Islet precursor cell (in vitro differentiated cells): ENCODE data around the gene UBASH3A.
"Not testable (repeated sequence)": the region's sequence is repeated elsewhere in the genome, so short reads cannot be mapped to it uniquely, and the experiment has no call there.

ENCODE experiments used
- DNase-seq: peaks from one replicate; pipeline ENCODE4 v3.0.0-alpha.2; 2018

The UBASH3A gene

DNA sequence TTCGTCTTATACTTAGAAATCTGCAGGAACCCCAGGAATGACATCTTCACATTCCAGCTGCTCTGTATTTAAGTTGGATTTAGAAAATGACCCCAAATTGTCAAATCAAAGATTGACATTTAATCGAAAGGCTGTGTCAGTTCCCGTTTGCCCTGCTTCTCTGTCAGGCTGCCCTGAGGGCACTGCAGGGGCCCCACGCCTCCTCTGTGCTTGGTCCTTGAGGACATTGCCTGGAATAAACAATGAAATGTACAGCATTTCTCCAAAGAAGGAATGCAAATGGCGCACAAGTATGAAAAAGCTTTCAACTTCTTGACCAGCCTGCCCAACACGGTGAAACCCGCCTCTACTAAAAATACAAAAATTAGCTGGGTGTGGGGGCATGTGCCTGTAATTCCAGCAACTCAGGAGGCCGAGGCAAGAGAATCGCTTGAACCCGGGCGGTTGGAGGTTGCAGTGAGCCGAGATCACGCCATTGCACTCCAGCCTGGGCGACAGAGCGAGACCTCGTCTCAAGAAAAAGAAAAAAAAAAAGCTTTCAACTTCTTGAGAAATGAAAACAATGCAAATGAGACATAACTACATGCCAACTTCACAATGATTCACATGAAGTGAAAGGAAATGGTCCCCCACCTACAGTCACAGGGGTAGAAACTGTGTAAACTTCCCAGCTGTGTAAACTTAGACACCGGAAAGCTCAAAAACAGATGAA, 10.8 kb upstream of the UBASH3A start:
- no peak for DNase-seq

DNA sequence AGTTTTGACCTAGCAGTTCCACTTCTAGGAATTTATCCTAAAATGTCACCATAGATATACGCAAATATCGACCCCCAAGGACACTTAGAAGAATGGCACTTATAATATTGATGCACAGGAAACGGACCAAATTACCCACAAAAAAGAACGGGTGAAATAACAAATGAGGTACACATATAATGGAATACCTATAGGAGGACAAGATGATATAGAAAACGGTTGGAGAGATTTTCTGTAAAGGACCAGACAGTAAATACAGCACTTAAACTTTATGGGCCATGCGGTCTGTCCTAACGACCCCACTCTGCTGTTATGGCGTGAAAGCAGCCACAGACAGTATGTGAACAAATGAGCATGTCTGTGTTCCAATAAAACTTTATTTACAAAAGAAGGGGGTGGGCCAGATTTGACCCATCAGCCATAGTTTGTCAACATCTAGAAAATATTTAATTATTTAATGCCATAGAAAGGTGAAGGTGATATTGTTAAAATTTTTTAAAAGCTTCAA, 10.2 kb upstream of the UBASH3A start:
- DNase-seq, result no peak

DNA sequence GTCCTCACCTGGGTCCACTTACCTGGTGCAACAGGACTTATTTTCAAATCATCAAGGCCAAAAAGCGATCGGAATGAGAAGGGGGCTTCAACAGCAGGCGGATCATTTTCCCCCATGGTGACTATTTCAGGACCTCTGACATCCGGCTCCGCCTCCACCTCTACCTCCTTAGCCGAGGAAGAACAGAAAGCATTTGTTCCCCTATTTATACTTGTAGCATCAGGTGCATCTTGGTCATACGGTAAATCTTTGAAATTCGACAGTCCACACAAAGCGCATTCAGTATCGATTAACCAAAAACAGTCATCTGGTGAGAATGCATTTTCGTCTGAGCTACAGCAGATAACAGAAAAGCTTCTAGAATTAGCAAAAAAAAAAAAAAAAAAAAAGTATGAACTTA, 8.4 kb upstream of the UBASH3A start:
- DNase-seq, result no peak

DNA sequence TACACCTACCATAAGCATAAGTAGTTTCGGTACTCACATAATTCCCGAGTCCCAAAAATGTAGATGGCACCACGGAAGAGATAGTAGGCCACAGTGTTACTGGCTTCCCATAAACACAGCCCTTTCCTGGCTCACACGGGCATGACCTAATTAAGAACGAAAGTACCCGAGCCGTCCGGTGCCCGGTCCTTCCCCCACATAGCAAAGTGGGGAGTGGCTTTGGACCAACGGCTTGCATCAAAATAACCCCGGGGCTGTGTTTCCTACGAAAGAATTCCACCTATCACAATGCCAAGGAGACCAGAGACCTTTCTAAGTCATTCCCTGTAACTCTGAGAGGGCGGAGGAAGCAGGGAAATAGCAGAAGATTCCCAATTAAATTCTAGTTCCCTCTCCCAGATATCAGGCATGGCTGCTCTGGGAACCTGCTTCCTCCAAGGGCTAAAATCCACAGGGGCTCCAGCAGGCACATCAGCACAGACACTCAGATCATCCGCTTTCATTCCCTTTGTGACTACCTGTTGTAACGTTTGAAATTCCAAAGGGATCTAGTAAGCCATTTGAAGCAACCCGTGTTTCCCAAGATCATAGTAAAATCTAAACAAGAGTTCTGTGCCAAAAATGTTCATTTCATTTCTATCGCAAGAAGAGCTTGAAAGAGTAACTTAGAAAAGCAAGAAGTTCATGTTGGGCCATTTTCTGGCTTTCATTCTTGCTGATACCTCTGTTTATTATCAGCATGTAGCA, 7.6 kb upstream of the UBASH3A start, which contains the start of gene TMPRSS3:
Gene TMPRSS3 (minus strand): TSS at position 148 of the 747 bp plus-strand sequence. CDS start 635 bp downstream, outside the sequence.
- no peak for DNase-seq

DNA sequence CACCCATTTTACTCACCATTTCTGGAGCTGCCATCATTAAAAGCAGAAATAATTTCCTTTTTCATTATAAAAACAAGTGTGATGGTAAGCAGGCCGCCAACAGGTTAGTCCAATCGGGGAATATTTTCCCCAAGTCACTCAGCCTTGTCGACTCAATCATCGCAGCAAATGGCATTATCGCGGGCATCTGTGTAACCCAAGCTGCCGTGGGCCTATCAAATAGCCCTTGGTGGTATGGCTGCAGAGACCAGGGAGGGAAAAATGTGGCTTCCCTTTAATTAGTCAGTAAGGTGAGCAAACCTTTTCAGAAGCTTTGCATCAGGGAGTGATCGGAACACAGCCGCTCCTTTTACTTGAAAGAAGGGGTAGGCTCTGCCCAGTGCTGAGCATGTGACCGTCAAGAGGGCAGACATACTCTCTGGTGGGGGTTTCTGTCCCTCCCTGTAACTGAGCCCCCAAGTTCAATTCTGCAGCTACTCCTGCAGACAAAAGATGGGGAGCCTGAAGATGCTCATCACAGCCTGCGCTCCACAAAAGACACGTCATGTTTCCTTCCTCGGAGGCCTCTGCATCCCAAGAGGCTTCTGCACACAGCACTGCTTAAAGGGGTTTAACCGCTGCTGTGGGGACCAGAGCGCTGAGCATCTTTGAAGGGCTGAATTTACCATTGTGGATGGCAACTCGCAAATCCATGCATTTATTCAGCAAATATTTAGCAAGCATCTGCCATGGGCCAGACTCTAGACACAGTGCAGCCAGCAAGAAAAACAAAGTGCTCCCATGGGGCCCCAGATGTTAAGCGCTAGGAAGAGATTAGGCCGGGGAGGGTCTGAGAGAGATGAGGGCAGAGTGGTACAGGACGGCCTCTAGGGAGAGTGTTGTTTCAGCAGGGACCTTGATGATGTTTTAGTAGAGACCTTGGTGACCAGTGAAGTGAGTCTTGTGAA, 6.6 kb upstream of the UBASH3A start:
- DNase-seq, result no peak

DNA sequence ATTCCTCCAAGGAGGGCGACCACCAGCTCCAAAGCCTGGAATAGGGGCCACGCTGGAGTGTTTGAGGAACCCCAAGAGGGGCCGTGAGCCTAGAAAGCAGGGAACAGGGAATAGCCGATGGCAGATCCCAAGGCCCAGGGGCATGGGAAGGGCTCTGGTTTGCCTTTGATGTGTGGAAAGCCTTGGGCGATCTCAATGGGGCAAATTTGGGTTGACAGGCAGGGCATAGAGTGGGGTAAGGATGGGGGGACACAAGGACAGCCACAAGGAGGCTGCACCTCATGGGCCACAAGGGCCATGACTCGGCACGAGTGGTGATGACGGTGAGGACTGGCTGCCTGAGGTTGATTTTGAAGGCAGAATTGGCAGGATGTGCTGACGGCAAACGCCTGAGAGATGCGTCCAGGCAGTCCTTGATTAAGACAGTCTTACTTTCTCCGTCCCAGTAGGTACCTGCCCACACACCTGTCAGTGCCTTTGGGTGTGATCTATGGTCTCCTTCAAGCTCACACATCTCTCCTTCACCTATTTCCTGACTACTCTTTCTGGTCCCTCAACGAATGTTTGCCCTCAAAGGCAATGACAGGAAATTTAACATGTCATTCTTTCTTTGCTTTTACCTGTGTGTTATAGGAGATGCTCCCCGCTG, 5.8 kb upstream of the UBASH3A start:
- no peak for DNase-seq

DNA sequence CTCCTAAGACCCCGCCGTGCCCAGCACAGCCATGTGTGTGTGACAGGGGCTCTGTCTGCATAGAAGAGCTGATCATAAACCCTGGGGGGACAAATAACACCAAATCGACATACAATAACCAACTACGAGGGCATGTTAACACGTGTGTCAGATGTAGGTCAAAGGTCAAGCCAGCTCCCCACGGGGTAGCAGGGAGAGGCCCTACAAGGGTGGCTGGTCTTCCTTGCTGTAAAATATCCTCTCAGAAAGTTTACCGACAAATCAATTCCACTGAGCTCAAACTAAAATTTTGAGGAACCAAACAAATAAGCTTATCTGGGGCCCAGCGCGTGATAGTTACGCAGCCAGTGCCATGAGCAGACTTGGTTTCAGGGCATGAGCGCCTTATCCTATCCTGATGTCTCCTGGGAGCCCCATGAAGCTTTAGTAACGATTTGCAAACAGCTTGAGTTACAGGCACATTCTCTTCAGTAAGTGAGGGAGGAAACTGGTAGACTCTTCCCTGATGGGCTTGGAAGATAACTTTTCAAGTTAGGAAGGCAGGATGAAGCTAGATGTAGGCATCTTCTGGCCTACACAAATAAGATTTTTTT, 5.2 kb upstream of the UBASH3A start:
- DNase-seq, result no peak

DNA sequence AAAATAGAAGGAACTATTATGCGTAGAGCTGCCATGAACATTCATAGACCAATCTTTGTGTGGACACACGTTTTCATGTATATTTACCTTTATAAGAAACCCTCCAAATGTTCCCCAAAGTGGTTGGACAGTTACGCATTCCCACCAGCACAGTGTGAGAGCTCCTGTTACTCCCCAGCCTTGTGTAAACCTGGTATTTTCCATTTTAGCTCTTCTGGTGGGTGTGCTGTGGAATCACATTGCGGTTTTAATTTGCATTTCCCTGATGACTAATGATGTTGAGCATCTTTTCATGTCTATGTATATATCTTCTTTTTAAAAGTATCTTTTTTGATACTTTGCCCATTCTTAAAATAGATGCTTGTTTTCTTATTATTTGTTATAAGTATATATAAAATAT, 3.2 kb upstream of the UBASH3A start:
- DNase-seq, result no peak

DNA sequence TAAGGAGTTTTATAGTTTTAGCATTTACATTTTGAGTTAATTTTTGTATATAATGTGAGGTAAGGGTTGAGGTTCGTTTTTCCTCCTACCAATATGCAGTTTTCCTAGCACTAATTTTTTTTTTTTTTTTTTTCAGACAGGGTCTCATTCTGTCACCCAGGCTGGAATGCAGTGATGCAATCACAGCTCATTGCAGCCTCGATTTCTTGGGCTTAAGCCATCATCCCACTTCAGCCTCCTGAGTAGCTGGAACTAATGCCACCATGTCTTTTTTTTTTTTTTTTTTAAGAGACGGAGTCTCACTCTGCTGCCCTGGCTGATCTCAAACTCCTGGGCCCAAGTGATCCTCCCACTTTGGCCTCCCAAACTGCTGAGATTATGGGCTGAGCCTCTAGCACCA, 2.5 kb upstream of the UBASH3A start:
- DNase-seq, result no peak

DNA sequence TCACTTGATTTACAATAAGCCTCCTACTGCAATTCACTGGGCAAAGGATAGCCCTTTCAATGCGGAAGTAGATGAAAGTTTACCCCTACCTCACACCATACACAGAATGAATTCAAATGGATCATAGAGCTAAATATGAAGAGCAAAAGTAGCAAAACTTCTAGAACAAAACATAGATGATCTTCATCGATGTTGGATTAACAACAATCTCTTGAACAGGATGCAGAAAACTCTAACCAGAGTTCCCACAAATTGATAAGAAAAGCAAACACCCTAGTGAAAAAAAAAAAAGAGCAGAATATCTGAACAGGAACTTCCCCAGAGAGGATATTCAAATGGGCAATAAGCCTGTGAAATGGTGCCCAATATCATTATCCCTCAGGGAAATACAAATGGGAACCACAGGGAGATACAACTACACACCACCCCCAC, 1.9 kb upstream of the UBASH3A start:
- DNase-seq, result no peak

DNA sequence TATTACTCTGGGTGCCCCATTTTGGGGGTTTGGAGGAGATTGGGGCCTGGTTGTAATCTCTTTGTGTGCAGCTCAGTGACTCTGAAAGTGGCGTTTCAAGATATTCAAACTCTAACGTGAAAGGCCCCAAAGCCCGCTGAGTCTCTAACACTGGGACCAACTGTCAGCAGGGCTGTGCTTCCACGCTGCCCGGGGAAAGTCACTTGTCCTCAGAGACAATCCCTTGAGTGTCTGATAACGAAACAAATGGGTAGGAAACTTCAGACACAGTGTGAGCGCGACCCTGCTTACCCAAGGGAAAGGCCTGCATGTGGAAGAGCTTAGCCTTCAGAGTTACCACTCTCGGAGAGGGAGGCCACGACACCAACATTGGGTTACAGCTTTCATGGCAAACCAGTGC, 837 bp downstream of the UBASH3A start:
- no peak for DNase-seq

DNA sequence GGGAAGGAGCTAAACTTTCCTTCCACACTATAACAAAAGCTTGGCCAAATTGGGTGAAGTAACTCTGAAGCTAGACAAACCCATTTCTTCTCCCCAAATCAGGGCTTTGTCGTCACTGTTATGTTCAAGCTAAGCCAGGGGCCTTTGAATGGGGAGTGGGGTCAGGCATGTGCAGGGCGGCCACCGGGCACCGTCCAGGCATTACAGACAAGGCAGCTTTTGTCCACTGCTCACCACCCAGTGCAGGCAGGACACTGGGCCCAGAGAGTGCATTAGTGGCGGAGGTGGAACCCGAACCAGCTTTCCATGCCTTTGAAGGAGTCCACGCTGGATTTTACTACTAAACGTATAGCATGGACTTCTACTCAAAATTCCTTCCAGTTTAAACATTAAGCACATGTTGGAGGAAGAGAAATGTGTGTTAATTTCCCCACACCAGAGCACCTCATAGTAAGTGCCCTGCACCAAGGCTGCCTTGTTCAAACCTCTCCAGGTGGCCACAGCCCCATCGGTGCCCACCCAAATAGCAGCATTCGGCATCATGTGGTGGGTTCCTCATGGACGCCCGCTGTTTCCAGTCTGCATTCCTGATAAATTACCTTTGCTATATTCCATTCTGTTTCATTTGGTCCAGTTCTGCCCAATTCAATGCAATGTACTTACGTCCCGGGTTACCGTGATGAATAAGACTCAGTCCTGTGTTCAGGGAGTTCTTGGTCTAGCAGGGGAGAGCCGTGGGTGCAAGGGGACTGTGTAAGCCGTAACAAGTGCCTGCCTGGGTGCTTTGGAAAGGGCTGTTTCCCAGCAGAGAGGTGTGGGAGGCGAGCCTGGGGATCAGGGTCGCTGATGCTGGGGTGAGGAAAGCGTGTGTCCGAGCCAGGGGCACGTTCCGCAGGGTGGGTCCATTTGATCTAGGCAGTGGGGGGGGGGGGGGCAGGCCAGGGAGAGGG, 1.6 kb downstream of the UBASH3A start:
- DNase-seq, result no peak

DNA sequence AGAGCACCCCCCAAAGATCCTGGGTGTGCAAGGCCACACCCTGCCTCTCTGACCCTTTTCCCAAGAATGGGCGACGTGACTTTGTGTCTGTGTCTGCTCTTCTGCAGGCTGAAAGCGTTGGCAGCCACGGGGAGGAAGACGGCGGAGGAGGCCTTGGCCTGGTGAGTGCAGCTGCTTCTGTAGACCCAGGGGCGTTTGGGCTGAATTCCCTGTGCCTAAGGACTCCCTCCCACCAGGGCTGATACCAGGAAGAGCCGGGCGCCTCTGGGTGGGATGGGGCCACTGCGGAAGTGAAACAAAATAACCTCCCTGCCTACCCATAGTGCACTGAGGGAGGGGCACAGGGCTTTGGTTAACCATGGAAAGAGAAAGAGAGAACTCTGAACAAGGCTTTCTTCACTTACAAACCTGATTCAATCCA, 2.5 kb downstream of the UBASH3A start:
- no peak for DNase-seq

DNA sequence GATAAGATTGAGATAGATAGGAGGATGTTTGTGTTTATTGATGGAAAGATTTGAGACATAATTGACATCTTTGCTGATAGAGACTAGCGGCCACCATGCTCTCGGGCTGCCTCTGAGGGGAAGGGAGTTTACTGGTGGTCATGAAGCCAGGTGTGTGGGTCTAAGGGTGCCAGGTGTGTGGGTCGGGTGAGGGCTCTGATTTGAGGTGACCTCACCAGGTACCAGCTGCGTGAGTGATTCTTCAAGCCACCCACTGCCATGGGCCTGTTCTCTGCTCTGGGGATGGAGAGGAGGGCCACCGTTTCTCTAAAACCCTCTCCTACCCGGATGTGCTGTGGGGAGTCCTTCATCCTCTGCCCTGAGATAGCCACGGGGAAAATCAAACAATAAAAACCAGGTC, 3.2 kb downstream of the UBASH3A start:
- no peak for DNase-seq

DNA sequence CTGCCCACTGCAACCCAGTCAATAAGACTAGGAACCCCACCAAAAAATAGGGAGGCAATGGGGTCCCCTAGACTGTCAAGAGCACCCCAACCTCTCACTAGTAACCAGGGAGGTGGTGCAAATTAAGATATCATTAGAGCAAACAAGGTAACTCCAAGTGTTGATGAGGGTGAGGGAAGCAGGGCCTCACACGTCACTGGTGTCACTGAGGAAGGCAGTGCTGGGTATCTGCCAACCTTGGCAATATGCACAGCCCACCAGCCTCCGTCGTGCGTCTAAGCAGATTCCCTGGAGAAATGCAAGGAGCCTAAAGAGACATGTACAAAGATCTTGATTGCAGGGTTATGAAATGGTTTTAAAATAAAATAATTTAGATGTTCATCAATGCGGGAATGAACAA, 3.8 kb downstream of the UBASH3A start:
- no peak for DNase-seq

DNA sequence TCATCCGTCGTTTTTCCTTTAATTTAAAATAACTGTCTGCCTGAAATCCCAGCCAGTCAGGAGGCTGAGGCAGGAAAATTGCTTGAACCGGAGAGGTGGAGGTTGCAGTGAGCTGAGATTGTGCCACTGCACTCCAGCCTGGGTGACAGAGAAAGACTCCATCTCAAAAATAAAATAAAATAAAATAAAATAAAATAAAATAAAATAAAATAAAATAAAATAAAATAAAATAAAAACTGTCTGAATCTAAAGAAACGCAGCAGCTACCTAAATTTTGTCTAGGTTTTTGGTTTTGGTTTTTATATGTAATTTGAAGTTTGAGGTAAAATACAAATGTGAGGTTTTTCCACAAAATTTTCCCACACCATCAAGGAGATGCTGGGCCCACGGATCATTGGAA, 5.0 kb downstream of the UBASH3A start:
- DNase-seq, result not testable (repeated sequence)

DNA sequence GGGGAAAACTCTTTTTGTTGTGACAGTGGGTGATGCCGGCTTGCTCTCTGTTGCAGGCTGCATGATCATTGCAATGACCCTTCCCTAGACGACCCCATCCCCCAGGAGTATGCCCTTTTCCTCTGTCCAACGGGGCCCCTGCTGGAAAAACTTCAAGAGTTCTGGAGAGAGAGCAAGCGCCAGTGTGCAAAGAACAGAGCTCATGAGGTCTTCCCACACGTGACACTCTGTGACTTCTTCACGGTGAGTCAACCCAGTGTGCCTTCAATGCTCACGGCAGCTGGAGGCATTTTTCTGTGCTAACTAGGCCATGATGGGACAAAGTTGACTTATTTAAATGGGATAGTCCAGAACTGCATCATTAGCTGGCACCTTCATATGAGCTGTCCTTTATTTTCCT, 5.7 kb downstream of the UBASH3A start:
- DNase-seq, result no peak

DNA sequence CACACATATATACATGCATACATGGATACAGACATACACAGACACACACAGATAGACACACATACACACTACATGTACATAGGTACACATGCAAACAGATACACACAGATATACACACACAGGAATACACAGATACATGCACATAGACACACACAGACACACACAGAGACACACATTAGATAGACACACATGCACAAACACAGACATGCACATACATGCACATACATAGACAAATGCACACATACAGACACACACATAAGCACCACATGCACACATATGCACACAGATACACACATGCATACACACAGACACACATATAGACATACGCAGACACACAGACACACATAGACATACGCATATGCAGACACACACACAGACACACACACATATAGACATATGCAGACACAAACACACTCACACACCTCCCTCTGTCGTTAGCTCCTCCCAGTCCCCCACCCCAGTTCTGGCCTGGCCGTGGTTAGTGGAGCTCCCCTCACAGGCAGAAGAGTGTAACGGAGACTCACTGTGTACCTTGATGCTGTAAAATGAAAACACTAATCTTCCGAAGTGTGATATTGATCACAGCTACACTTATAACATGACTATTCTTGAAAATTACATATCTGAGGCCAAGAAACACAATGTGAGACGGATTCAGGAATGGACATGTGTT, 7.6 kb downstream of the UBASH3A start:
- DNase-seq, result peak; percentile 67

DNA sequence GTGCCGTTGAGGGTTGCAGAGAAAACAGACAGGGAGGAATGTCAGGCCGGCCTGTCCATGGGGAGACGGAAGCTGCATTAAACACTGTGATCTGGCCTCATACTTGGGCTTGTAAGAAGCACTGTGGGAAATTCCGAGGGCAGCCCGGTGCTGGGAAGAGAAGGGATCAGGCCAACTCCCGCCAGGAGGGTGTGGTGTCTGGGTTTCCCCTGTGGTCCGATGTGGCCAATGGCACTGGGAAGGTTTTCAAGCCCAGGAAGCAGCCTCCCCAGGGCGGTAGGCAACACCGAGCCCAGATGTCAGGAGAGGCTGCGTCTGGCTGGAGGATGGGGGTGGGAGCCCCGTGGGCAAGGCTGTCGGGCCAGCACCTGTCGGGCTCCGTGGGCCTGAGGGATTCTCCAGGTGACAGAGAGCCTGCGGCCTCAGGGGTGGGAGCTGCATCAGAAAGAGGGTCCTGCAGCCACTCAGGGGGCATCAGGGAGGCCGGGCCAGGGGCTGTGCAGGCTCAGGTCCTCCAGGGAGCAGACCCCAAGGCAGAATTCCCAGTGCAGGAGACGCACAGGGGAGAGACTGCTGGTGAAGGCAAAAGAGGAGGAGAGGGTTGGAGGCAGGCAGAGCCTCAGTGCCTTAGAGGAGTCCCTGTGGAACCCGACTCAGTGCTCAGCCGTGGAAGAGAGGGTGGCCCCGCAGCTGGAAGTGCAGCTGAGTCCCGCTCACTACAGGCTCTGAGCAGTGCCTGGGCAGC, 8.4 kb downstream of the UBASH3A start:
- peak; percentile 64 for DNase-seq

DNA sequence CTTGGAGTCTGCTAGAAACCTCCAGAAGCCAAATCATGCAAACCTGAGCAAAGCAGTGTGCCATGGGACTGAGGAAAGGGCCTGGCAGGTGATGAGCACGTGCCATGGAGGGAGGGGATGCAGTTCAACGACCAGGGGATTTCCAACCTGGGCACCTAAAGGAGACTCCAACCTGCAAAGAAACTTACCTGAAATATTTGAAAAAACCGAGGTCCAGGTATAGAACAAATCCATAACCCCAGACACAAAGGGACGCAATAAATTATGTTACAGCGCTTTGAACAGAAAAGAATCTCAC, 8.9 kb downstream of the UBASH3A start:
- no peak for DNase-seq
